ENCODE results near the gene RNF220. TPM values are rescaled to one million over a fixed set of nuclear protein-coding genes. Genes with fewer than 3 reads are reported as not detected.

Gene RNF220
- polyA plus RNA-seq, 1 donor (not counting 4 experiments of a cell fraction or from before 2014, with no cell fraction given), result 42.7 TPM

GRCh38 chr1:44631647-44632539 lies 226.8 kb downstream of the RNF220 start:
- H3K27ac ChIP-seq (ENCODE audit: control insufficient read depth, insufficient read depth, low read length), result peak overlapping the region; percentile 77
- peaks cover 31% of the 10 kb centered on the region for H3K4me1 ChIP-seq (ENCODE audit: control insufficient read depth, extremely low read depth, insufficient read depth, low read length)
- H3K4me3 ChIP-seq (ENCODE audit: control insufficient read depth in 2 of 3, extremely low read depth in 1 of 3, insufficient read depth in 2 of 3, low read depth in 1 of 3, low read length in 3 of 3), result peak overlapping the region; percentile 58 to 84 (median 80)
- DNase-seq (ENCODE audit: low read depth, low spot score) (peak; percentile 76), FAIRE-seq (no peak)
- peaks cover 17% of the 10 kb centered on the region for H3K79me2 ChIP-seq (ENCODE audit: control insufficient read depth, insufficient read depth, low read length)
- H3K27me3 ChIP-seq (ENCODE audit: control insufficient read depth, extremely low read depth, insufficient read depth, low read length), result no peaks in the 10 kb centered on the region
- peaks cover 7% of the 10 kb centered on the region for H4K20me1 ChIP-seq (ENCODE audit: control insufficient read depth, extremely low read depth, insufficient read depth, low read length)
- no peaks in the 10 kb centered on the region for H3K9me3 ChIP-seq (ENCODE audit: control insufficient read depth, low read depth, low read length)
- H3K9ac ChIP-seq (ENCODE audit: control insufficient read depth, extremely low read depth, insufficient read depth, low read length), result peak overlapping the region; percentile 80
- TF ChIP-seq CTCF (optimal IDR thresholded peaks at IDR 0.05 in 1 of 3, IDR thresholded peaks at IDR 0.05 in 1 of 3, conservative IDR thresholded peaks at IDR 0.05 in 1 of 3; ENCODE audit: extremely low read depth in 1 of 3, insufficient read depth in 2 of 3, low read length in 3 of 3), result no peak
- H3K4me2 ChIP-seq (ENCODE audit: control insufficient read depth, extremely low read depth, insufficient read depth, low read depth, low read length), result peak overlapping the region; percentile 97
- H3K9me1 ChIP-seq (ENCODE audit: control insufficient read depth, extremely low read depth, insufficient read depth, low read length), result peaks cover 5% of the 10 kb centered on the region
- dilution Hi-C loops (cut with MboI; ENCODE audit: extremely low pct_ligation_motif_present, low sequenced_read_pairs), result no loop called here
- peak overlapping the region; percentile 87 for H2AFZ ChIP-seq (ENCODE audit: control insufficient read depth, low read length)
- H3K36me3 ChIP-seq (ENCODE audit: control insufficient read depth in 2 of 2, extremely low read depth in 1 of 2, insufficient read depth in 2 of 2, low read length in 2 of 2), result peaks cover 11 to 28% of the 10 kb centered on the region in 2 experiments

- Histone ChIP-seq H4K20me1 (ENCODE audit: control insufficient read depth, extremely low read depth, insufficient read depth, low read length) (peaks cover 8% of the 10 kb centered on the region), H3K9me1 (ENCODE audit: control insufficient read depth, extremely low read depth, insufficient read depth, low read length) (peaks cover 5% of the 10 kb centered on the region), H3K79me2 (ENCODE audit: control insufficient read depth, insufficient read depth, low read length) (peaks cover 17% of the 10 kb centered on the region), H3K9me3 (ENCODE audit: control insufficient read depth, low read depth, low read length) (no peaks in the 10 kb centered on the region), H3K9ac (ENCODE audit: control insufficient read depth, extremely low read depth, insufficient read depth, low read length) (peak overlapping the region; percentile 80), H3K4me3 (ENCODE audit: control insufficient read depth in 2 of 3, extremely low read depth in 1 of 3, insufficient read depth in 2 of 3, low read depth in 1 of 3, low read length in 3 of 3) (peak overlapping the region; percentile 58 to 84 (median 80)), H3K27me3 (ENCODE audit: control insufficient read depth, extremely low read depth, insufficient read depth, low read length) (no peaks in the 10 kb centered on the region), H3K36me3 (ENCODE audit: control insufficient read depth in 2 of 2, extremely low read depth in 1 of 2, insufficient read depth in 2 of 2, low read length in 2 of 2) (peaks cover 11 to 28% of the 10 kb centered on the region in 2 experiments), H3K4me2 (ENCODE audit: control insufficient read depth, extremely low read depth, insufficient read depth, low read depth, low read length) (peak overlapping the region; percentile 97), H3K27ac (ENCODE audit: control insufficient read depth, insufficient read depth, low read length) (peak overlapping the region; percentile 56), H3K4me1 (ENCODE audit: control insufficient read depth, extremely low read depth, insufficient read depth, low read length) (peaks cover 38% of the 10 kb centered on the region), H2AFZ (ENCODE audit: control insufficient read depth, low read length) (peak overlapping the region; percentile 17)
- dilution Hi-C loops (cut with MboI; ENCODE audit: extremely low pct_ligation_motif_present, low sequenced_read_pairs), result no loop called here
- DNase-seq (ENCODE audit: low read depth, low spot score), result no peak
- TF ChIP-seq CTCF (optimal IDR thresholded peaks at IDR 0.05 in 1 of 3, IDR thresholded peaks at IDR 0.05 in 1 of 3, conservative IDR thresholded peaks at IDR 0.05 in 1 of 3; ENCODE audit: extremely low read depth in 1 of 3, insufficient read depth in 2 of 3, low read length in 3 of 3), result no peak
- TF ChIP-seq EZH2 (IDR thresholded peaks at IDR 0.05; ENCODE audit: low read length), result no peak
- FAIRE-seq, result peak; percentile 48
Observed at GRCh38 chr1:44632598-44632997, 227.5 kb downstream of the RNF220 start.
